Natural killer cell (primary cell): Measurements from ENCODE around the gene SMURF2. TPM values are rescaled to one million over a fixed set of nuclear protein-coding genes. Genes with fewer than 3 reads are reported as not detected.

ENCODE experiments used
- ATAC-seq, 3 donors: fragments of 150-1000 bp in 2 of 3; fragments of 200-7000 bp in 1 of 3; cut with Tn5 transposase; 1 replicate in 1 of 3; 2 replicates in 2 of 3; pipeline ENCODE4 v1.10.0; 2021; ENCODE audit warnings: mild to moderate bottlenecking in 2 of 3, moderate library complexity in 2 of 3
- DNase-seq, 2 donors: peaks; one replicate each; pipeline versions ENCODE4 v3.0.0 to v3.0.0-alpha.2; 2013 to 2021; ENCODE audit warnings: mixed read lengths in 1 of 2
- H3K27ac ChIP-seq: one replicate; pipeline ENCODE4 v1.5.1; 2013; ENCODE audit warnings: mild to moderate bottlenecking, low read length
- H3K27me3 ChIP-seq: one replicate; pipeline ENCODE4 v1.6.1; 2013; ENCODE audit warnings: low read length; ENCODE audit not compliant: control insufficient read depth, insufficient read depth
- H3K36me3 ChIP-seq: one replicate; pipeline ENCODE4 v1.6.1; 2013; ENCODE audit warnings: low read length; ENCODE audit not compliant: control insufficient read depth, insufficient read depth
- H3K4me1 ChIP-seq: one replicate; pipeline ENCODE4 v1.6.1; 2013; ENCODE audit warnings: low read length; ENCODE audit not compliant: control insufficient read depth, insufficient read depth
- H3K4me3 ChIP-seq: one replicate; pipeline ENCODE4 v1.5.1; 2013; ENCODE audit warnings: low read length
- H3K9me3 ChIP-seq: one replicate; pipeline ENCODE4 v1.6.1; 2013; ENCODE audit warnings: low read length; ENCODE audit not compliant: control insufficient read depth, insufficient read depth
- H3K27ac Mint-ChIP-seq, 2 donors: one replicate each; pipeline ENCODE4 v1.8.0; 2022; ENCODE audit warnings: mild to moderate bottlenecking in 2 of 2, mixed read lengths in 2 of 2, moderate library complexity in 1 of 2
- H3K27me3 Mint-ChIP-seq, 2 donors: one replicate each; pipeline ENCODE4 v1.8.0; 2022; ENCODE audit warnings: low read depth in 2 of 2, mixed read lengths in 2 of 2
- H3K36me3 Mint-ChIP-seq: one replicate; pipeline ENCODE4 v1.8.0; 2022; ENCODE audit warnings: mixed read lengths
- H3K4me1 Mint-ChIP-seq, 2 donors: one replicate each; pipeline ENCODE4 v1.8.0; 2022; ENCODE audit warnings: mixed read lengths in 2 of 2
- H3K4me3 Mint-ChIP-seq: one replicate; pipeline ENCODE4 v1.8.0; 2022; ENCODE audit warnings: mild to moderate bottlenecking, moderate library complexity, mixed read lengths
- H3K9me3 Mint-ChIP-seq, 2 donors: one replicate each; pipeline ENCODE4 v1.8.0; 2022; ENCODE audit warnings: mixed read lengths in 2 of 2
- WGBS: methylation state at CpG from one replicate; pipeline ENCODE4 v1.1.7; 2013; ENCODE audit warnings: missing lambda C conversion rate; ENCODE audit not compliant: insufficient coverage; 5-methylcytosine and 5-hydroxymethylcytosine counted together
- intact Hi-C: fragments of 100-400 bp; cut with micrococcal nuclease; formaldehyde crosslinking; loops from one replicate; pipeline ENCODE4 v1.14.2; 2022
- total RNA-seq, 4 donors: library from RNA; stranded (reverse); fragments of 120-200 nt in 1 of 4; gene quantifications; one replicate each; pipeline versions ENCODE4 v1.2.3 to v1.2.4, GENCODE V29; 2013 to 2022
- TF ChIP-seq, protein P1 (sequence below): fragments of 200-600 bp; IDR thresholded peaks from one replicate; pipeline ENCODE4 v1.8.0; 2022; ENCODE audit warnings: antibody characterized with exemption

Gene SMURF2
- total RNA-seq, 3 donors from 2014 or later (not counting 1 experiment from before 2014, with no cell fraction given), result 43.8 to 54.5 (median 46.5) TPM

DNA sequence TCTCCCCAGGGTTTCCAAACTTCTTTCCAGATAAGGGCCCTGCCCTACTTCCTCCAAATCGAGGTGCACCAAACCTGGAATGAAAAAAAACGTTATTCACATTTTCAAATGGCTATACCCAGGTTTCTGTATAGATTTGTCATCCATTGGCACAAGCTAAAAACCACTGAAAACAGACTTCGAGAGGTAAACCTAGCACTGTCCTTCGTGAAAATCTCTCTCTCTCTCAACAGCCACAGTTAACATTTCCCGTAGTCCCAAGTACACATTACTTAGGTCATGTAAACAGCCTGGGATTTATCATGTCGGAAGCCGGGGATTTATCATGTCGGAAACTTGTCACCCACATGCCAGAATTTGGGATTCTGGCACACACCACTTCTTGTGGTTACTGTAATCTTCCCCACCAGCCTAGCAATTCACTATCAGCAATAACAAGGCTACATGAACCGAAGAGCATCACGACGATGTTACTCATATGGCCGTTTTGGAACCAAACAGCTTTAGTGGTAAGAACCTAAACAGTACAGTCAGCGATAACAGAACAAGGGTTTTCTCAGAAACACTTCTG, 157.3 kb downstream of the SMURF2 start:
- under 1% methylated on average over 13 of the region's 13 CpGs for WGBS
- ATAC-seq (no peak), DNase-seq (no peak)
- Mint-ChIP-seq H3K9me3 (no peaks in the 10 kb centered on the region), H3K36me3 (peaks cover 62% of the 10 kb centered on the region), H3K27me3 (no peaks in the 10 kb centered on the region), H3K27ac (peak overlapping the region; percentile 97 to 99), H3K4me3 (peak overlapping the region; percentile 95), H3K4me1 (peaks cover 82 to 83% of the 10 kb centered on the region in 2 donors)
- Histone ChIP-seq H3K27me3 (no peaks in the 10 kb centered on the region), H3K27ac (peak overlapping the region; percentile 94), H3K9me3 (no peaks in the 10 kb centered on the region), H3K4me1 (peaks cover 12% of the 10 kb centered on the region), H3K4me3 (peak overlapping the region; percentile 85), H3K36me3 (peaks cover 62% of the 10 kb centered on the region)
- TF ChIP-seq, protein P1, sequence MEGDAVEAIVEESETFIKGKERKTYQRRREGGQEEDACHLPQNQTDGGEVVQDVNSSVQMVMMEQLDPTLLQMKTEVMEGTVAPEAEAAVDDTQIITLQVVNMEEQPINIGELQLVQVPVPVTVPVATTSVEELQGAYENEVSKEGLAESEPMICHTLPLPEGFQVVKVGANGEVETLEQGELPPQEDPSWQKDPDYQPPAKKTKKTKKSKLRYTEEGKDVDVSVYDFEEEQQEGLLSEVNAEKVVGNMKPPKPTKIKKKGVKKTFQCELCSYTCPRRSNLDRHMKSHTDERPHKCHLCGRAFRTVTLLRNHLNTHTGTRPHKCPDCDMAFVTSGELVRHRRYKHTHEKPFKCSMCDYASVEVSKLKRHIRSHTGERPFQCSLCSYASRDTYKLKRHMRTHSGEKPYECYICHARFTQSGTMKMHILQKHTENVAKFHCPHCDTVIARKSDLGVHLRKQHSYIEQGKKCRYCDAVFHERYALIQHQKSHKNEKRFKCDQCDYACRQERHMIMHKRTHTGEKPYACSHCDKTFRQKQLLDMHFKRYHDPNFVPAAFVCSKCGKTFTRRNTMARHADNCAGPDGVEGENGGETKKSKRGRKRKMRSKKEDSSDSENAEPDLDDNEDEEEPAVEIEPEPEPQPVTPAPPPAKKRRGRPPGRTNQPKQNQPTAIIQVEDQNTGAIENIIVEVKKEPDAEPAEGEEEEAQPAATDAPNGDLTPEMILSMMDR, result no peak
- intact Hi-C loops, result loop anchor here (5.0 kb wide), 3 partner anchors 142 to 733 kb away; partner anchors contain the start of genes CCDC47, DDX42 and SMURF2

GRCh38 chr17:64503821-64504768, 158.0 kb downstream of the SMURF2 start:
- ATAC-seq (no peak), DNase-seq (peak in 1 of 2 donors; percentile 37)
- Histone ChIP-seq H3K4me1 (peaks cover 10% of the 10 kb centered on the region), H3K36me3 (peaks cover 62% of the 10 kb centered on the region), H3K27ac (peak overlapping the region; percentile 94), H3K4me3 (peak overlapping the region; percentile 85), H3K27me3 (no peaks in the 10 kb centered on the region), H3K9me3 (no peaks in the 10 kb centered on the region)
- peak overlapping the region; percentile 95 for H3K4me3 Mint-ChIP-seq
- H3K4me1 Mint-ChIP-seq, result peaks cover 83 to 88% of the 10 kb centered on the region in 2 donors
- peak overlapping the region; percentile 97 to 99 for H3K27ac Mint-ChIP-seq
- peaks cover 70% of the 10 kb centered on the region for H3K36me3 Mint-ChIP-seq
- H3K9me3 Mint-ChIP-seq, result no peaks in the 10 kb centered on the region
- TF ChIP-seq, protein P1, result no peak
- WGBS, result 45% methylated on average over 6 of the region's 7 CpGs
- no peaks in the 10 kb centered on the region for H3K27me3 Mint-ChIP-seq
- intact Hi-C loops, result no loop called here

DNA sequence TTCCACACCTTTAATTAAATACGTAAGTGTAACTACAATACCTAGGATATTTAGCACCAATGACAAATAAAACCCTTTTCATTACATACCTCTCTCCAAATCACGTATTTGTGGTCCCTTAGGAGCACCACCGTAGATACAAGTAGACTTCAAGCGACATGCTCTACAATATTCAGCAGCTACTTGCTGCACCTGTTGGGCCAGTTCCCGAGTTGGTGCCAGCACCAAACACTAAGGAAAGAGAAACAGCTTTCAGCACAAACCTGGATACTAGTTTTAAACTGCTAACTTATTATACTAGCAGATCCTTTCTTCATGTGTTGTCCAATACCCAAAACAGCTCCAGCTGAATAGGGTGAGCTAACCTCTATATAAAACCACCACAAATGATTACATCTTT, 158.8 kb downstream of the SMURF2 start:
- no peaks in the 10 kb centered on the region for H3K27me3 Mint-ChIP-seq
- Histone ChIP-seq H3K27ac (no peak overlapping the region), H3K4me1 (peaks cover 9% of the 10 kb centered on the region), H3K4me3 (no peak overlapping the region), H3K36me3 (peaks cover 66% of the 10 kb centered on the region), H3K27me3 (no peaks in the 10 kb centered on the region), H3K9me3 (no peaks in the 10 kb centered on the region)
- DNase-seq (peak in 1 of 2 donors; percentile 39), ATAC-seq (no peak)
- peaks cover 86% of the 10 kb centered on the region in 2 donors for H3K4me1 Mint-ChIP-seq
- H3K36me3 Mint-ChIP-seq, result peaks cover 77% of the 10 kb centered on the region
- H3K9me3 Mint-ChIP-seq, result no peaks in the 10 kb centered on the region
- intact Hi-C loops, result no loop called here
- peak overlapping the region; percentile 95 for H3K4me3 Mint-ChIP-seq
- WGBS, result 93% methylated on average over 5 of the region's 5 CpGs
- TF ChIP-seq, protein P1, result no peak
- peak overlapping the region; percentile 97 to 99 for H3K27ac Mint-ChIP-seq
